Measurements from ENCODE around the gene MAD2L2. TPM values are rescaled to one million over a fixed set of nuclear protein-coding genes. Genes with fewer than 3 reads are reported as not detected.

The MAD2L2 gene
- 40.6 to 57.1 TPM (median 51.6 TPM) in 5 replicates for total RNA-seq (2022; extraction: Qiagen RNA extraction; ENCODE audit: low read depth)

GRCh38 chr1:11681071-11681771 is at the start of gene MAD2L2:
Gene MAD2L2, minus strand, starts transcription at chr1:11681148. Its CDS starts 547 bp downstream, at chr1:11680601.

GRCh38 chr1:11691302-11691914 is 10.5 kb upstream of the MAD2L2 start, which contains the start of gene DRAXIN:
Gene DRAXIN, plus strand, starts transcription at chr1:11691710. Its CDS starts 14,549 bp downstream, at chr1:11706259.

GRCh38 chr1:11654137-11654938 is 26.6 kb downstream of the MAD2L2 start, which contains the start of the genes FBXO2 and FBXO44:
Gene FBXO2, minus strand, starts transcription at chr1:11654429. Its CDS starts 89 bp downstream, at chr1:11654340.
Gene FBXO44, plus strand, starts transcription at chr1:11654877. Its CDS starts 959 bp downstream, at chr1:11655836.

Other genes with a start within 250 kb of the MAD2L2 start
- 0.24 to 0.55 TPM (median 0.28 TPM) in 5 replicates for gene DISP3, start 202.0 kb downstream of the MAD2L2 start, total RNA-seq (2022; extraction: Qiagen RNA extraction; ENCODE audit: low read depth)
- gene FBXO2, start 26.7 kb downstream of the MAD2L2 start, total RNA-seq (2022; extraction: Qiagen RNA extraction; ENCODE audit: low read depth): 7.2 to 10.0 TPM (median 8.9 TPM) in 5 replicates
- gene FBXO44, start 26.3 kb downstream of the MAD2L2 start, total RNA-seq (2022; extraction: Qiagen RNA extraction; ENCODE audit: low read depth): 13.8 to 20.2 TPM (median 17.1 TPM) in 5 replicates
- 7.1 to 8.8 TPM (median 8.5 TPM) in 5 replicates for gene FBXO6, start 16.9 kb downstream of the MAD2L2 start, total RNA-seq (2022; extraction: Qiagen RNA extraction; ENCODE audit: low read depth)
- 0.07 to 0.21 TPM (median 0.12 TPM) in 5 replicates for gene DRAXIN, start 10.6 kb upstream of the MAD2L2 start, total RNA-seq (2022; extraction: Qiagen RNA extraction; ENCODE audit: low read depth)
- 71.4 to 101 TPM (median 99.9 TPM) in 5 replicates for gene AGTRAP, start 55.0 kb upstream of the MAD2L2 start, total RNA-seq (2022; extraction: Qiagen RNA extraction; ENCODE audit: low read depth)
- 0.08 TPM in 1 of 5 replicates, not detected in the others for gene C1orf167, start 81.0 kb upstream of the MAD2L2 start, total RNA-seq (2022; extraction: Qiagen RNA extraction; ENCODE audit: low read depth)
- 3.8 to 4.9 TPM (median 4.5 TPM) in 5 replicates for gene MTHFR, start 124.8 kb upstream of the MAD2L2 start, total RNA-seq (2022; extraction: Qiagen RNA extraction; ENCODE audit: low read depth)
- 5.2 to 6.6 TPM (median 5.8 TPM) in 5 replicates for gene CLCN6, start 125.0 kb upstream of the MAD2L2 start, total RNA-seq (2022; extraction: Qiagen RNA extraction; ENCODE audit: low read depth)
- not detected in 5 replicates for gene NPPA, start 166.6 kb upstream of the MAD2L2 start, total RNA-seq (2022; extraction: Qiagen RNA extraction; ENCODE audit: low read depth)
- 0.16 TPM in 1 of 5 replicates, not detected in the others for gene NPPB, start 177.8 kb upstream of the MAD2L2 start, total RNA-seq (2022; extraction: Qiagen RNA extraction; ENCODE audit: low read depth)
- 29.2 to 45.8 TPM (median 44.5 TPM) in 5 replicates for gene KIAA2013, start 245.3 kb upstream of the MAD2L2 start, total RNA-seq (2022; extraction: Qiagen RNA extraction; ENCODE audit: low read depth)